HG02970 (cell line): ENCODE results near the gene PLD1.

Source experiments
- ATAC-seq: cut with Tn5 transposase; IDR thresholded peaks from one replicate; pipeline ENCODE4 v1.9.1; 2021; ENCODE audit warnings: mild to moderate bottlenecking, moderate library complexity, moderate number of reproducible peaks; ENCODE audit not compliant: unreplicated experiment, low FRiP score

PLD1 gene

DNA sequence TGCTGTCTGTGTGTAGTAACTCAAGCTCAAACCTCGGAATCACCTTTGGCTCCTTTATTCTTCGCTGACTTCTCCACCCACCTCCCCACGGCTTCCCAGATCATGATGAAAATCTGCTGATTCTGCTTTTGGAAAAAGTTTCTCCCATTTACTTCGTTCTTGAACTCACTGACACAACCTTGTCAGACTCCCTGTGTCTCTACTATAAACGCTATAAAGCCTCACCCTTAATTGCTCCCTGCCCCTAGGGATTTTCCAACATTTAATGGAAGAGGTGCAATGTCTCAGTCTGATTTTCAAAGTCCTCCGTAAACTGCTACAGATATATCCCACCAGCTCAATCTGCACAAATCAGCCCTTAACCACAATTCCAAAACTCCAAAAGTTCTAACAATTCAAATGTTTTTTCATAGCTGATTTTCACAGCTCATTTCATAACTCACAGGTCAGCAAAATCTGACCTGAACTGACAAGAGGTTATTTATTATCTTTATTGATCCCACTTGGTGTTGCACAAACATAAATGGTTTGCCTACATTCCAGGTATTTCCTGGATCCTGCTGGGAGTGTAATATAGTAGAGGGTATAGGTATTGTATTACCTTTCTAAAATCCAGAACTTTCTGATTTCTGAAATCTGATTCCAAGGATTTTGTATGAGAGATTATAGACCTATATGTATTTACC is 129.4 kb downstream of the PLD1 start:
- no peak for ATAC-seq

DNA sequence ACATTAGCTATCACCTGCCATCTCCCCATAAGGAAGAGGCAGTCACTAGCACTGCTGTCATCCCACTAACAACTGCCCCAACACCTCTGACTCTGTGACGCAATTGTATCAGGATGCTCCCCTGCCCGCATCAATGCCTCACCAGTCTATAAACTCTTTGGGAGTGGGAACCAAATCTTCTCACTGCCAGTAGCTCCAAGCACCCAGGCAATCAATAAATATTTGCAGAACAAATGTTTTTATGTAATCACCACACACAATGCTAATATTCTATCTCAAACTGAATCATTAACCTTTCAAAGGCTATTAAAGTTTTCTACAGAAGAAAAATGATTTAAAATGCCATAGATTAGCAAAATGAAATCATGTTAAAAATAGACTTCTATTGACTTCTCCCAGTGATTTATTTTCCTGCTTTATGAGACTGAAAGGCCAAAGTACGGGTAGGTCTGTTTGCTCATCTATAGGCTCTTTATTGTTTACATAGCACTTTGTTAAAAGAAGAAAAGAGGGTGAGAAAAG is 131.3 kb downstream of the PLD1 start:
- ATAC-seq, result no peak

DNA sequence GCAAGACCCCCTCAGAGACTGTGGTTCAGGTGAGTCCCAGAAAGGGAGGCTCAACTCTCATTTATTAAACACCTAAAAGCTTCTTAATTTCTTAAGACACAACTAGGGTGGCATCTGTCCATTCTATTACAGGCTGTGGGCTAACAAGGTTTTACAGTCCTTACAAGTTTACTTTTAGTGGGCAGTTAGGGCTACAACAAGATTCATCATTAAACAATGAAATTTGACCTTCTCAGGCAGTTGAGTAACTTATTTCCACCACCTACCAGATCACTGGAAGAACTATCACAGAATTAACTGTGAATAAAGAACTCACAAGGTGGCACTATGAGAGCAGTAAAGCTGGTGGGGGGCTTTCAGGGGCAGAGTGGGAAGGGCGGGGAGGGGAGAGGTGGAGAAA is 132.6 kb downstream of the PLD1 start:
- no peak for ATAC-seq

DNA sequence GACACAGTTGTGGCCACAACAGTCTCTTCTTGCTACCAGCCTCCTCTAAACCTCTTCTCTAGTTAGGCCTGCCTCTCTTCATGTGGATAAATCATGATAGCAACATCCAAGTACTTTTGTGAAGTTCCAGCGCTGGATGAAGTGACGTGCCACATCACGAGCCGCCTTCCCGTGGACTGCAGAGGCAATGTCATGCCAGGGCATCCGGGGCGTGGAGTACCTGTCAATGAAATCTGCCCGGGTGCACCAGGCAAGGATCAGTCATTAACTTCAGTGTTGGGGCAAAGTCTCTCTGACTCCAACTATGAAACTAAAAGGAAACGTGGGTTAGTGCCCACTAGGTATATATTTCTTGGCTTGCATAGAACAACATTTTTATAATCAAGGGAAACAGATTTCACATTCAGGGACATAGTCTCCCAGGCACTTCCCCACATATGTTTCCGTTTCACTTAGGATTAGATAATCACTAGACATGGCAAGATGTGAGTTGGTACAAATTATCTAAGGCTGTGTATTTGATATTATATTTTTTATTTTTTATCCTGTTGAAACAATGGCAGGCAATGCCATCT is 133.6 kb downstream of the PLD1 start:
- ATAC-seq, result no peak

DNA sequence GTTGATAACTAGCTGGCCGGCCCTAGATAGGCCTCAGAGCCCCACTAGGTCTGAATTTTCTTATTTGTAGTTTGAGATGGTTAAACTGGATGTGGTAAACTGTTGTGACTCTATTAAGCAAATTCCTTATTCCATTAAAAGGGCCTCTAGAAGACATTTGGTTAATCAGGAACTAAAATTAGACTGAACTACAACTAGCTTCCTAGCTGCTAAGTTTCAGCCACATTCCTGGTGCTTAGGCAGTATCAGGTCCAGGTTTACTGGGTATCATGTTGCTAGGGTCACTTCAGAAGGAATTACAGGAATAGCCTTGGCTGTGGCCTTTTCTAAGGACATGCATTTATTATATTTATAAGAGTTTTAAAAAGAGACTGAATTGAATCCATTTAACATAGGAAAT is 136.3 kb downstream of the PLD1 start:
- no peak for ATAC-seq

DNA sequence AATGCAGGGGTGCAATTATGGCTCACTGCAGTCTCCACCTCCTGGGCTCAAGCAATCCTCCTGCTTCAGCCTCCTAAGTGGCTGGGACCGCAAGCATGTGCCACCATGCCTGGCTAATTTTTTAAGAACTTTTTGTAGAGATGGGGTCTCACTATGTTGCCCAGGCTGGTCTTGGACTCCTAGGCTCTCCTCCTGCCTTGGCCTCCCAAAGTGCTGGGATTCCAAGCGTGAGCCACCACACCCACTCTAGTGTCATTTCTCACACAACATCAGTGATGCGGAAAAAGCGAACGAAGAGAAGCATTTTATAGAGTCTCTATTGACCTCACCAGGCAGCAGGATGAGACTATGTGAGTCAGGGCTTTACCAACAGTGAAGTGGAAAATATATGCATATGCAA is 137.7 kb downstream of the PLD1 start:
- no peak for ATAC-seq

DNA sequence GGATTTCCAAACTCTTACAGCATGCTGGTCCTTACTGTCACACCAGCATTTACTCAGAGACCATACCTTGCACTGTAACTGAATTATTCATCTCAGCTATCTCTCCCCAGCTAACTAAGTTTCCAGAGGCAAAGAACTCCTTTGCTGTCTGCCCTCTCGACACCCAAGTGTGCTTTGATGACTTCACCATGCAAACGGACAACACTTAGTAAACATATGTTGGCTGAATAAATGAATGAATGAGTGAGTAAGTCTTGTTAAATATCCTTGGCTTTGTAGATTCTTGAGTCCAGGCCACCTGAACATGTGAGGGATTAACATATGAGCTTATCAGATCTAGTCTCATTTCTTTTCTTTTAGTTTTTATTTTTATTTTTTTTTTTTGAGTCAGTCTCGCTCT is 138.2 kb downstream of the PLD1 start:
- ATAC-seq, result no peak

DNA sequence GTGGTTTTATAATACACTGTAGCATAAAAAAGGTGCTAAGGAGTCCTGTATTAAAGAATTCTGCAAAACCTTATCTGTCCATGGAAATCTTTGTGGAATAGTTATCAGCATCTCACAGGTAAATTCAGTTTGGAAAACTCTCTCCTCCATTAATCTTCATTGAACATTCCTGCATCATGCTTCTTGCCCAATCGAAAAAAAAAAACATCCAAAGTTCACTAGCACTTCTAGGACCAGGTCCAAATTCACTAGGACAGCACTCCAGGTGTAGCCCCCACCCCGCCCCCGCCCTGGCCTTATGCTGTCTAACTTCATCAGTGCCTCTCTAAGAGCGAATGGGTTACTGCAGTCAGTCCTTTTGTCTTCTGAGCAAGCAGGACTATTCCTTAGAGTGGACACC is 138.6 kb downstream of the PLD1 start:
- ATAC-seq, result no peak

DNA sequence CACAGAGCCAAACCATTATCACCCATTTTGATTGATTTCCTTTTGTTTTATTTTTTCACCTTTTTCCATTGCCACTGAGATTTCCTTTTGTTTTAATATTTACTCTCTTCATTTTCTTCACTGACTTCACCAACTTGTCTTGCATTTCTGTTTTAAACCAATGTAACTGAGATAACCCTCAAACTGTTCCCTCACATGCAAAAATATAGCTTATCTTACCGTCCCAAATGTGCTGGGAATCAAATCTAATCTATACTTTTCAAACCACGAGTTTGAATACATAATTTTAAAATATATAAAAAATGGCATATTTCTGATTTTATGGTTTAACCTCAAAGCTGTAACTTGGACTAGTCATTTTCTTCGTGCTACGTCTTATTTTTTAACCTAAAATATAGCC is 143.8 kb downstream of the PLD1 start:
- ATAC-seq, result no peak

DNA sequence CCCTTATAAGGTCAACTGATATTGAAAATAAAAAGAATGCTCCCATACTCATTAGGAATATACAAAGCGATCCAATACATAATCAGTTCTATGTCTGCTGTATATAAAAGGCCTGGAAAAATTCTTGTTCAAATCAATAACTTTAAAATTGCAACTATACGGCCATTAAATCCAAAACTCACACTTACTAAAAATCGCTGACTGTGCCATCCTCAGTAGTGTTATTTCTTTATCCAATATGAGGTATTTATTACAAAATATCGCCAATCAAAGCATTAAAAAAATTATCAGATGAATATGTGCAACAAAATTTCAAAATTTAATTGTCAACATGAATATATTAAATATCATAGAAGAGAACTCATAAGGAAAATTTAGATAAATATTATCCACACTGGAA is 146.5 kb downstream of the PLD1 start:
- no peak for ATAC-seq

DNA sequence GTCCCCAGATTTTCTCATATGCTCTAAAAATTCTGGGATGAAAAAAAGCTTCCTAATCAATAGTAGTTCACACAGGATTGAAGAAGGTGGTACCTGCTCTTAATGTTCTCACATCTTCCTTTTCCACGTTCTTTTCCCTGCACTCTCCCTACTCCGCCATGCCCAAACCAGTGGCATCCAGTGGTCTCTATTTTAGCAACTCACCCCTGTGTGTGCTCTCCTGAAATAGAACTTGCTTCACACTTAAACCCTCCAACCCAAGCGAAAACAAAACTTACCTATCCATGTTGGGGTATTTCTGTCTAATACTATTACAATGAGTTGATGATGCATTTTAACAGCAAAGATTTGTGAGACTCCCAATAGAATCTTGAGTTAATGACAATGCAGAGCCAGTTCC is 148.8 kb downstream of the PLD1 start:
- ATAC-seq, result no peak

DNA sequence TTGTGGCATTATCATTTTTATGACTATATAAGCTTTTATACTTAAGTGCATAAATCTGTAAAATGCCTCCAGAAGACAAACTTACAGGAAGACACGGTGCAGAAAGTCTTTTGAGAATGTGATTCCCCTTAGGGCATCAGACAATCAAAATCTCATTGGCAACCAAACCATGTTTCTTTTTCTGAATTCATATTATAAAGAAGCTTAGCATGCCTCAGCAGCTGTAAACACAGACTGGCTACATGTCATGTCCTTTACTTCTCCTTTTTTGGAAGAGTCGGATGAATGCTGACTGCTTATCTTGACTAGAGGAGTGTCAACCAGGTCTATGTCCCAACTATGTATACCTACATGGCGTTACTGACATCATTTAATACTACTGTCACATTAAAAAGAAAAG is 150.1 kb downstream of the PLD1 start:
- ATAC-seq, result no peak

DNA sequence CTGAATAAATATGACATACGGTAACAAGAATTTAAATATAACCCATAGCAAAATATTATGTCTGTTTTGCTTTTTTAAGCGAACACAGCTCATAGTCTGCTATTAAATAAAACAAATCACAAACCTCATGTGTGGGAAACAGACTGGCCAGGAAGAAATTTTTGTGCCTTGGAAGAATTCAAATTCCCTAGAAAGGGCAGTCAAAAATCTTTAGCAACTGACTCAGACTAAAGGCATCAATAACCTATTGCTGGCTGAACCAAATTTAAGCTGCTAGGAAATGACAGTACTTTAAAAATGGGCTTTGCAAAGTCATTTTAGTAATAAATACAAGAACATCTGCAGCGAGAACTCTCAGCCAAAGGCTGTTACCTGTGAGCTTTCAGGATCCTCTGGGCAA is 151.4 kb downstream of the PLD1 start:
- no peak for ATAC-seq

DNA sequence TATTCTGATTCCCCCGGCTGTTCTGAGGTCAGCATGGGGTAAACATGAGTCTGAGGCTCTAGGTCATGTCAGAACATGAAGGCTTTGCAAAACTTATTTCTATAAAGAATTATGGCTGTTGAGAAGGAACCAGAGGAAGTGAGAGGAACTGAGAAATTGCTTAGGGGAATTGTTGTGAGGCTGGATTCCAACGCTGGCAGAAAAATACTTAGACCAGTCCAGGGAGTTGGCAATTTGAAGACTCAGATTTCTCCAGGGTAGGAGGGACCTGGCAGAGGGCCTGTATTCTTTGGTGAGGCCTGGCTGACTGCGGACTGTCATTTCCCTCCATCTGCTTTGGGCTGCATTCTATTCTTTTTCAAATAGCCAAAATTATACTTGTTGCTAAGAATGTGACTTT is 155.5 kb downstream of the PLD1 start:
- ATAC-seq, result no peak

DNA sequence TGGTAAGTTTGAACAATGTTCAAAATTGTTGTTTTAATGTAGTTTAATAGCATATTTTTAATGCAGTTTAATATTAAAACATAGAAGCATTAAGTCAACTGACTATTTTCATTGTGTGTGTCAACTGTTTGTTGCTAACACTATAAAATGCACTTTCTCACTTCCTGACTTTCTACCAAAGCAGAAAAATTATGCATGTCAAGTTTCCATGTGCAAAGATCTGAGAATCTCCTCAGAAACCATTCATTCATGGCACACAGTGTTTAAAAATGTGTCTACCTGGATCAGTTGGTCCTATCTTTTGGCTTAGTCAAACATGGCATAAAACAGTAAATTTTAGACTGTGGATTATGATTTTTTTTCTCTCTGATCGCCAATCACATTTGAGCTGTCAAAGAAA is 156.0 kb downstream of the PLD1 start:
- ATAC-seq, result no peak

DNA sequence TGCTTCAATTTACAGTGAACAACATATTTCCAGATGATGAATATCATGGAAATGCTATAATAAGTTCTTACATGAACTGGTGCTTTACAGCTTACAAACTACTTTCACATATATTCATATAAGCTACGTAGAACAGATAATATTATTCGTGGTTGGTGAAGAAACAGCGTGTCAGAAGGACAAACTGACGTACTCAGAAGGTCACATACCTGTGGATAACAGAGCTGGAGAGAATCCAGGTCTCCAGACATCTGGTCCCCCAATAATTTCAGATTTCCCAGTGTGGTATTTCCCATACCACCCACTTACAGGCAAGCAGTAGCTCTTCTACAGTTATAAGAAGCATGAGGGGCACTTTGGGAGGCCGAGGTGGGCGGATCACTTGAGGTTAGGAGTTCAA is 156.6 kb downstream of the PLD1 start:
- ATAC-seq, result no peak

DNA sequence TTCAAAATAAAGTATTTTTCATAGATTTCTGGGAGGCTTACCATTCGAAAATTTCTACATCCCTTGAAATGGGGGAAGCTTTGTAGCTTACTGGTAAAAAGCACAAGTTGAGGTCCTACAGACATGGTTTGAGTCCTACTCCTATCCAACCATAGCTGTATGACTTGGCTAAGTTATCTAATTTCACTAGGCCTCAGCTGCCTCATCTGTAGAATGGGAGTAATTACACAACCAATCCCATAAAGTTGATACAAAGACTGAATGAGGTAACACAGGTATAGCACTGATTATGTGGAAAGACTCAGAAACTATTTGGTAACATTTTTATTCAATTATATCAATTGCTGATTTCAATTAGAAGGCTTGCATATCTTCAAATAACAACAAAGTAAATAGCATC is 157.4 kb downstream of the PLD1 start:
- ATAC-seq, result no peak

DNA sequence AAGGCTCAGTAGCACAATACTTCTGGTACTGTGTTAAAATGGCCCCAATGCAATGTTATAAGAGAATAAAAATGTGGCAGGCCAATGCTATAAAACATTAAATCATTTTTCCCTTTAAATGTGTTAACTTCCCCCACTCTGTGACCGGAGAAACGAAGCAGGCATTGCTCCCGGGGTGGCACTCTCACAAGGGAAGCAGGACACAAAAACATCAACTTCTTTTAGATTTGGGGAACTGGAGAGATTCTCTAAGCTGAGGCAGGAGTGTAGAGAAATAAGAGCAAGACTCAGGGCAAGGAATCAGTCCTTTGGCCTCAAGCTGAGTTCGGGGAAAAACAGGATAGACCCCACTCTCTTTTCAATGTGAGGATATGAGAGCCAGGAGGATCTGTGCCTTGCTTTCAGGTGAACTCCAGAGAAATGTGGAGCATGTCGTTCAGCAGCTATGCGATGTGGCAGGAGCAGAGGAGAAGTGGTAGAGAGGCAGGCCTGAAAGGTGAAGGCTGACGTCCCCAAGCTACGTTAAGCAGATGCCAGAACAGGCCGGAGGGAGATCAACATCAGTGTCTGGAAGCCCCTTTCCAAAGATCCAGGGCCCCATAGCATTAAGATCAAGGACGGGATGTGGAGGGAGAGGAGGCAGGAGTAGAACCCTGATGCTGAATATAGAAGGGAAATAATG is 160.2 kb downstream of the PLD1 start:
- ATAC-seq, result no peak

DNA sequence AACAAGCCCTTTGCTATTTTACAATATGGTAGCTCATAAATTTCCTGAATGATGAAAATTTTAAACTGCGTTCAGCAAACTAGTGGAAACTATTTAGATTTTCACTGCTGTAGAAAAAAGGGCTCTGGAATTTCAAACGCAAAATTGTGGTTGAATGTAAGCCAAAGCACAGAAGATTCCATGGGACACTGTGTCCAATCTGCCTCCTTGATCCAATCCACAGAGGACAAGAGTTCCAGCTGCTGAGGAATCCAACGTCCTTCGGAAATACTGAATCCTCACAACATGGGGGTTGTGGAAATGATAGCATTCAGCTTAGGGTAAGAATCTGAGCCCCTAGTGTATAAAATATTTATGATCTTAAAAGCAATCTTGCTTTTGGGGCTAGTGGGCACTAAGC is 161.0 kb downstream of the PLD1 start:
- ATAC-seq, result no peak

DNA sequence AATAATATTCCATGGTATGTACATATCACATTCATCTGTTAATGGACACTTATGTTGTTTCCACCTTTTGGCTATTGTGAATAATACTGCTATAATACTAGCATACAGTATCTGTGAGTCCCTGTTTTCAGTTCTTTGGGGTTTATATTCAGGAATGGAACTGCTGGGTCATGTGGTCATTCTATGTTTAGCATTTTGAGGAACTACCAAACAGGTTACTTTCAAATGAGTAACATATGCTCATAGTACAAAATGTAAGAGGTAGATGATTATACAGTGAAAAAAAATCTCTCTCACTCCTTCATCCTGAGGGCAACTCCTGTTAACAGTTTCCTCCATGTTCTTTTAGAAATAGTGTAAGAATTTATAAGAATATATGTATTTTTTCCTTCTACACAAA is 162.2 kb downstream of the PLD1 start:
- ATAC-seq, result no peak

DNA sequence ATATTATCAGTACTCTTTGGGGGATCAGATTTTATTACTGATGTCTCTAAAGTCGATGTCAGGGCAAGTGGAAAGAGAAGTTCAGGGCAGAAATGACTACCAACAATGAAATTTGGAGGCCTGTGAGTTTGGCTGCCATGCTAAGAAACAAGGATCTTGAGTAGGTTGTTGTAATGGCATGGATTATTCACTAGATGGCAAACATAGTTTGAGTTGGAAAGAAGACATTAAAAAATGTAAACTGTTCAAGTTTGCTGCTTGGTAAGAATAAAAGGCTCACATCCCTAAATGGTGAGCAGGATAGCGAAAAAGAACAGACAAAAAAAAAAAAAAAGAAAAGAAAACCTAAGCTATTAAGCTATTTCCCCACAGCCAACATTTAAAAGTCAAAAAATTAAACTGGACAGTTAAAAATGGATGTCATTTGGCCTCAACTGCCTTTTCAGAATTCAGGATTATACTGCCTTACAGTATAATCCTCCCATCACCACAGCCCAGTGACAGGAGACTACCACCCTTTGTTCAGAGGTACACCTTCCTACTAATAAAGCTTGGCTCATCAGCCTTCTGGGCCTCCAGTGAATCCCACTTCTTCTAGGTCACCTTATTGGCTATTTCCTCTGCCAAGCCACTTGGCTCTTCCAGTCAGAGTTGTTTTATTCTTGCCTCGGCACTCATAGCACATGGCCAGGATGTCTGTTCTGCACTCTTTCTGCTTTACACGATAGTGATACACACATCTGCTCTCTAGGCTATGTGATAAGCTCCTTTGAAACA is 163.7 kb downstream of the PLD1 start:
- no peak for ATAC-seq
